Endodermal cell (in vitro differentiated cells): ENCODE measurements around the gene RPL21. TPM values are rescaled to one million over a fixed set of nuclear protein-coding genes. Genes with fewer than 3 reads are reported as not detected.

Source experiments
- DNase-seq: peaks from one replicate; pipeline ENCODE4 v3.0.0-alpha.2; 2017
- H3K27ac ChIP-seq: 2 replicates; pipeline ENCODE4 v1.5.1; 2013; ENCODE audit warnings: mild to moderate bottlenecking, low read depth, low read length, moderate library complexity
- H3K27me3 ChIP-seq: 2 replicates; pipeline ENCODE4 v1.6.1; 2013; ENCODE audit warnings: mild to moderate bottlenecking, low read length, moderate library complexity; ENCODE audit not compliant: insufficient read depth, control insufficient read depth, poor library complexity, severe bottlenecking
- H3K36me3 ChIP-seq: 2 replicates; pipeline ENCODE4 v1.7.0; 2013; ENCODE audit warnings: mild to moderate bottlenecking, low read length, moderate library complexity; ENCODE audit not compliant: control insufficient read depth, insufficient read depth
- H3K4me1 ChIP-seq: one replicate; pipeline ENCODE4 v1.7.0; 2013; ENCODE audit warnings: low read length; ENCODE audit not compliant: control insufficient read depth, insufficient read depth
- H3K4me3 ChIP-seq: 2 replicates; pipeline ENCODE4 v1.5.1; 2013; ENCODE audit warnings: mild to moderate bottlenecking, low read length, moderate library complexity
- H3K9ac ChIP-seq: 2 replicates; pipeline ENCODE4 v1.6.1; 2013; ENCODE audit warnings: mild to moderate bottlenecking, low read length, moderate library complexity; ENCODE audit not compliant: poor library complexity, severe bottlenecking; ENCODE audit errors: extremely low read depth
- H3K9me3 ChIP-seq: 2 replicates; pipeline ENCODE4 v1.6.1; 2013; ENCODE audit warnings: mild to moderate bottlenecking, low read length, moderate library complexity; ENCODE audit not compliant: control insufficient read depth
- H3K27ac Mint-ChIP-seq: 2 replicates; pipeline ENCODE4 v1.8.0; 2020; ENCODE audit warnings: mixed read lengths
- H3K27me3 Mint-ChIP-seq: 2 replicates; pipeline ENCODE4 v1.8.0; 2021; ENCODE audit warnings: mild to moderate bottlenecking, mixed read lengths; ENCODE audit not compliant: insufficient read depth
- H3K36me3 Mint-ChIP-seq: 2 replicates; pipeline ENCODE4 v1.8.0; 2020; ENCODE audit warnings: low read depth, mixed read lengths
- H3K4me1 Mint-ChIP-seq: 2 replicates; pipeline ENCODE4 v1.8.0; 2020; ENCODE audit warnings: mixed read lengths
- H3K4me3 Mint-ChIP-seq: 2 replicates; pipeline ENCODE4 v1.8.0; 2020; ENCODE audit warnings: mild to moderate bottlenecking, moderate library complexity, mixed read lengths
- H3K9me3 Mint-ChIP-seq: 2 replicates; pipeline ENCODE4 v1.8.0; 2020; ENCODE audit warnings: mild to moderate bottlenecking, mixed read lengths
- CTCF ChIP-seq: fragments of 200-600 bp; sonication (generic); conservative IDR thresholded peaks from 2 replicates; pipeline ENCODE4 v1.5.0; 2021; ENCODE audit warnings: antibody characterized with exemption, mild to moderate bottlenecking
- WGBS, 2 experiments: methylation state at CpG; one replicate each; pipeline versions ENCODE4 v1.1.5 to v1.1.7; 2013; ENCODE audit warnings: missing lambda C conversion rate in 2 of 2, mixed read lengths in 1 of 2; ENCODE audit not compliant: insufficient coverage in 1 of 2, insufficient read length in 1 of 2; 5-methylcytosine and 5-hydroxymethylcytosine counted together
- total RNA-seq, 2 donors: library from RNA; stranded (reverse); fragmentation: NEBNext Ultra II Directional in 1 of 2; extraction: Animal tissue kit (Norgen Biotek cat#: 25700) in 1 of 2; gene quantifications; 2 replicates in 1 of 2; 3 replicates in 1 of 2; pipeline ENCODE4 v1.2.1, GENCODE V29; 2021

The RPL21 gene
- total RNA-seq, 2 donors from 2014 or later, result 882 to 975 TPM

- no peaks in the 10 kb centered on the region for H3K4me1 Mint-ChIP-seq
Measured at GRCh38 chr13:27203854-27204253, 47.5 kb upstream of the RPL21 start.

GRCh38 chr13:27208514-27208913 lies 42.8 kb upstream of the RPL21 start:
- Histone ChIP-seq H3K4me1 (no peaks in the 10 kb centered on the region), H3K9ac (no peak overlapping the region), H3K27ac (no peak overlapping the region), H3K4me3 (no peak overlapping the region), H3K9me3 (peaks cover 8% of the 10 kb centered on the region), H3K27me3 (no peaks in the 10 kb centered on the region), H3K36me3 (no peaks in the 10 kb centered on the region)
- Mint-ChIP-seq H3K4me1 (no peaks in the 10 kb centered on the region), H3K36me3 (no peaks in the 10 kb centered on the region), H3K27me3 (no peaks in the 10 kb centered on the region), H3K4me3 (no peak overlapping the region), H3K9me3 (peaks cover 18% of the 10 kb centered on the region), H3K27ac (no peak overlapping the region)
- WGBS, 2 experiments, result 88% methylated on average over 1 of the region's 1 CpG; no CpG with 5 or more reads in 1 of the 2 experiments
- DNase-seq, result no peak
- TF ChIP-seq CTCF, result no peak

More at GRCh38 chr13:27203854-27204253, 47.5 kb upstream of the RPL21 start:
- H3K36me3 Mint-ChIP-seq, result no peaks in the 10 kb centered on the region
- Histone ChIP-seq H3K4me1 (no peaks in the 10 kb centered on the region), H3K36me3 (no peaks in the 10 kb centered on the region), H3K9ac (no peak overlapping the region), H3K27me3 (no peaks in the 10 kb centered on the region), H3K4me3 (no peak overlapping the region), H3K9me3 (no peaks in the 10 kb centered on the region), H3K27ac (no peak overlapping the region)
- H3K27me3 Mint-ChIP-seq, result no peaks in the 10 kb centered on the region
- no peak overlapping the region for H3K27ac Mint-ChIP-seq
- 93 to 100% methylated on average over 1 to 3 of the region's 3 CpGs for WGBS, 2 experiments
- no peak overlapping the region for H3K4me3 Mint-ChIP-seq
- TF ChIP-seq CTCF, result peak; percentile 24
- no peaks in the 10 kb centered on the region for H3K9me3 Mint-ChIP-seq
- no peak for DNase-seq

GRCh38 chr13:27211271-27211670 lies 40.1 kb upstream of the RPL21 start:
- Mint-ChIP-seq H3K36me3 (no peaks in the 10 kb centered on the region), H3K27ac (no peak overlapping the region), H3K27me3 (no peaks in the 10 kb centered on the region), H3K4me1 (no peaks in the 10 kb centered on the region), H3K9me3 (peaks cover 18% of the 10 kb centered on the region), H3K4me3 (no peak overlapping the region)
- H3K9me3 ChIP-seq, result peaks cover 8% of the 10 kb centered on the region
- no peaks in the 10 kb centered on the region for H3K4me1 ChIP-seq
- H3K36me3 ChIP-seq, result no peaks in the 10 kb centered on the region
- H3K9ac ChIP-seq, result no peak overlapping the region
- H3K4me3 ChIP-seq, result no peak overlapping the region
- H3K27ac ChIP-seq, result no peak overlapping the region
- 92% methylated on average over 1 of the region's 1 CpG; no CpG with 5 or more reads in 1 of the 2 experiments for WGBS, 2 experiments
- DNase-seq, result no peak
- no peaks in the 10 kb centered on the region for H3K27me3 ChIP-seq
- TF ChIP-seq CTCF, result no peak
